ENCODE data around the gene ZBTB21. TPM values are rescaled to one million over a fixed set of nuclear protein-coding genes. Genes with fewer than 3 reads are reported as not detected.

The ZBTB21 gene
- total RNA-seq, 6 donors from 2014 or later = 12.4 to 28.3 (median 16.7) TPM

DNA sequence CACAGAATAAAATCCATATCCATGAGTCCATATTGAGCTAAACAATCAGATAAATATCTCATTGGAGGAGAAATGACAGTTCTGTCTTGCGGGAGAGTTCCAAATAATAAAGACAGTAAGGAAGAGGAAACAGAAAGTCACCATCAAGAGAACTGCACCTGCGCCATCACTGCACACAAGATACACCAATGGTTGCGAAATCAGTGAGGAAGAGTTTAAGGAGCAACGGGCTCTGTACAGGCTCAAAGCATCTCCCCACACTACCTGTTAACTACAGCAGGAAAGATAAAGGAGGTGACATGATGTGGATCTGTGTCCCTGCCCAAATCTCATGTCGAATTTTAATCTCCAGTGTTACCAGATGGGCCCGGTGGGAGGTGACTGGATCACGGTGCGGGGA lies 64.2 kb downstream of the ZBTB21 start:
- Histone ChIP-seq H3K4me3 (no peak overlapping the region), H3K9me3 (no peaks in the 10 kb centered on the region), H3K27me3 (no peaks in the 10 kb centered on the region), H3K27ac (no peak overlapping the region), H3K4me1 (peaks cover 5 to 14% (median 12%) of the 10 kb centered on the region in 4 donors), H3K36me3 (no peaks in the 10 kb centered on the region)
- 84 to 90% methylated on average over 8 of the region's 8 CpGs for WGBS, 2 donors
- DNase-seq (no peak), ATAC-seq (ENCODE audit: low FRiP score in 2 of 2) (no peak)
- TF ChIP-seq POLR2AphosphoS5 (IDR thresholded peaks at IDR 0.05) (no peak), POLR2A (IDR thresholded peaks at IDR 0.05) (no peak), EP300 (IDR thresholded peaks at IDR 0.05) (no peak)
- TF ChIP-seq, protein P1, sequence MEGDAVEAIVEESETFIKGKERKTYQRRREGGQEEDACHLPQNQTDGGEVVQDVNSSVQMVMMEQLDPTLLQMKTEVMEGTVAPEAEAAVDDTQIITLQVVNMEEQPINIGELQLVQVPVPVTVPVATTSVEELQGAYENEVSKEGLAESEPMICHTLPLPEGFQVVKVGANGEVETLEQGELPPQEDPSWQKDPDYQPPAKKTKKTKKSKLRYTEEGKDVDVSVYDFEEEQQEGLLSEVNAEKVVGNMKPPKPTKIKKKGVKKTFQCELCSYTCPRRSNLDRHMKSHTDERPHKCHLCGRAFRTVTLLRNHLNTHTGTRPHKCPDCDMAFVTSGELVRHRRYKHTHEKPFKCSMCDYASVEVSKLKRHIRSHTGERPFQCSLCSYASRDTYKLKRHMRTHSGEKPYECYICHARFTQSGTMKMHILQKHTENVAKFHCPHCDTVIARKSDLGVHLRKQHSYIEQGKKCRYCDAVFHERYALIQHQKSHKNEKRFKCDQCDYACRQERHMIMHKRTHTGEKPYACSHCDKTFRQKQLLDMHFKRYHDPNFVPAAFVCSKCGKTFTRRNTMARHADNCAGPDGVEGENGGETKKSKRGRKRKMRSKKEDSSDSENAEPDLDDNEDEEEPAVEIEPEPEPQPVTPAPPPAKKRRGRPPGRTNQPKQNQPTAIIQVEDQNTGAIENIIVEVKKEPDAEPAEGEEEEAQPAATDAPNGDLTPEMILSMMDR (IDR thresholded peaks at IDR 0.05) = no peak

DNA sequence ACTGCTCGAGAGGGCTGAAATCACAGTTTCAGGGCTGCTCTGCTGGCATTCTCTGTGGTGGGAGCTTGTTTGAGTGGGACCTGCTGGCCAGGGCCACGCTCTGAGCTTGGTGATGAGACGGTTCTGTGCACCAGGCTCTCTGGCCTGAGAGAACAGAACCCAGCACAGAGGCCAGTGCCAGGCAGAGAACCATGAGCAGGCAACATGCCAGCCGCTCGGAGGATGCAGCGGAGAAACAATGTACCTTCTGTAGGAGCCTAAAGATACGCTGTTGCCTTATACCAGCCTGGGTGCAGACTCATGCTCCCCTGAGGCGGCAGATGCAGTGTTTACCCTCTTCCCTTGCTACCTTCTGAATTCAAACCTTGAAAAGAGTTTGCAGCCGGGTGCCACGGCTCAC lies 66.3 kb downstream of the ZBTB21 start:
- peaks cover 0 to 10% (median 0%) of the 10 kb centered on the region in 4 donors for H3K36me3 ChIP-seq
- TF ChIP-seq, protein P1 (IDR thresholded peaks at IDR 0.05) = no peak
- TF ChIP-seq EP300 (IDR thresholded peaks at IDR 0.05) = no peak
- TF ChIP-seq POLR2AphosphoS5 (IDR thresholded peaks at IDR 0.05) = no peak
- TF ChIP-seq POLR2A (IDR thresholded peaks at IDR 0.05) = no peak
- H3K9me3 ChIP-seq = no peaks in the 10 kb centered on the region
- DNase-seq = no peak
- H3K4me1 ChIP-seq = peaks cover 1 to 13% (median 9%) of the 10 kb centered on the region in 4 donors
- no peak overlapping the region for H3K4me3 ChIP-seq
- no peak for ATAC-seq (ENCODE audit: low FRiP score in 2 of 2)
- 96 to 98% methylated on average over 10 of the region's 10 CpGs for WGBS, 2 donors
- no peaks in the 10 kb centered on the region for H3K27me3 ChIP-seq
- no peak overlapping the region for H3K27ac ChIP-seq

DNA sequence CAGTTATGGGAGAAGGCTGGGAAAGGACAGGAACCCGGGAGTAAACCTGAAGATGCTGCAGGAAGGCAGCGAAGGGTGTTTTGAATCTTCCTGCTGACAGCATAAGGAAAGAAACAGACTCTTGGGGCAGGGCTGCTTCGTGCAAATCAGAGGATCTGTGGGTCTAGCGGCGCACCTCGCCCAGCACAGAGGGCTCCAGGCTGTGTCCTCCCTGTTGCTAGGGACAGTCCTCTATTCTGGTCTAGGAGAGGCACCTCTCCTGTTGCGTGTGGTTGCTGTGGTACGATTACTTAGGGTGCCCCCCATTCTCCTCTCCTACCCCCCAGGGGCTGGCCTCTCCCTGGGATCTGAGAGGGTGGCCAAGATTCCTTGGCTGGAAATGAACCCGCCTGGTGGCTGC lies 67.7 kb downstream of the ZBTB21 start:
- ATAC-seq (ENCODE audit: low FRiP score in 2 of 2) (no peak), DNase-seq (no peak)
- TF ChIP-seq EP300 (IDR thresholded peaks at IDR 0.05) (no peak), POLR2A (IDR thresholded peaks at IDR 0.05) (no peak), POLR2AphosphoS5 (IDR thresholded peaks at IDR 0.05) (no peak)
- TF ChIP-seq, protein P1 (IDR thresholded peaks at IDR 0.05) = no peak
- Histone ChIP-seq H3K27ac (no peak overlapping the region), H3K27me3 (no peaks in the 10 kb centered on the region), H3K4me3 (no peak overlapping the region), H3K4me1 (peaks cover 0 to under 1% (median 0%) of the 10 kb centered on the region in 4 donors), H3K36me3 (peaks cover 0 to 12% (median 0%) of the 10 kb centered on the region in 4 donors), H3K9me3 (no peaks in the 10 kb centered on the region)
- WGBS, 2 donors = 85 to 87% methylated on average over 6 to 8 of the region's 9 CpGs

DNA sequence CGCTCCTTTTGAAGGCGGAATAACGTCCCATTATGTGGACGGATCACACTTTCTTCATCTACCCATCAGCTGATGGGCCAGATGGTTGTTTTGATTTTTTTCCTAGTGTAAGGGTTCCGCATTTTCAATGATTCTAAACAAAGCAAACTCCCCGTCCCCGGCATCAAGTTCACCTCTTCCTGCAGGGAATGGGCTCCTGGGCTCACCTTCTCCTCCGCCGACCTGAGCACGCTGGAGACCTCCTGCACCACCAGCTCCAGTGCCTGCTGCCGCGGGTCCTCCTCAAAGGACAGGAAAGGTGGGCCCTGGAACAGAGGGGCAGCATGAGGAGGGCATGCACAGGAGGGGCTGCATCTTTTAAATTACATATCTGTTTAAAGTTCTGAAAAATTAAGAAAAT lies 68.2 kb downstream of the ZBTB21 start:
- TF ChIP-seq POLR2A (IDR thresholded peaks at IDR 0.05) = no peak
- TF ChIP-seq, protein P1 (IDR thresholded peaks at IDR 0.05) = no peak

DNA sequence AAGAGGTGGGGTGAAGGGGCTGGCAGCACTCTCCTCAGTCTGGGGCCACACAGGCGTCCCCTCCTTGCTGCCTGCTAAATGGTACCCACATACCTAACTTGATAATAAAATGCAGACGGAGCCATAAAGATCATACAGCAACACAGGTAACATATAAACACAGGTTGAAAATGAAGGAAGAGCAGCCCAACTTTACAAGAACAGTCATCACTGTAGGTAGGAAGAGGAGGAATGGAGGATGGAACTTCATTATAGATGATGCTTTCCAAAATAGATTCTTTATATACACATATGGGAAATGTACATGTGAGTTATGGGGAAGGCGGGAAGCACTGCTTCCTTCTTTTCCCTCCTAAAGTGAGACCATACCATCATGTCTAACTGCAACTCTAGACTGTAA lies 69.7 kb downstream of the ZBTB21 start:
- Histone ChIP-seq H3K9me3 (no peaks in the 10 kb centered on the region), H3K36me3 (peaks cover 0 to 12% (median 0%) of the 10 kb centered on the region in 4 donors), H3K4me3 (no peak overlapping the region), H3K27me3 (no peaks in the 10 kb centered on the region), H3K27ac (no peak overlapping the region), H3K4me1 (no peaks in the 10 kb centered on the region)
- TF ChIP-seq, protein P1 (IDR thresholded peaks at IDR 0.05) = no peak
- TF ChIP-seq EP300 (IDR thresholded peaks at IDR 0.05) (no peak), POLR2AphosphoS5 (IDR thresholded peaks at IDR 0.05) (no peak)
- DNase-seq (no peak), ATAC-seq (ENCODE audit: low FRiP score in 2 of 2) (no peak)
- 96 to 97% methylated on average over 3 of the region's 3 CpGs for WGBS, 2 donors

More for the DNA sequence above, 68.2 kb downstream of the ZBTB21 start:
- peaks cover 0 to 12% (median 0%) of the 10 kb centered on the region in 4 donors for H3K36me3 ChIP-seq
- DNase-seq (no peak), ATAC-seq (ENCODE audit: low FRiP score in 2 of 2) (no peak)
- no peaks in the 10 kb centered on the region for H3K27me3 ChIP-seq
- H3K9me3 ChIP-seq = no peaks in the 10 kb centered on the region
- H3K4me3 ChIP-seq = no peak overlapping the region
- H3K4me1 ChIP-seq = no peaks in the 10 kb centered on the region
- WGBS, 2 donors = 90 to 93% methylated on average over 12 of the region's 12 CpGs
- H3K27ac ChIP-seq = no peak overlapping the region

All from upper lobe of left lung (tissue), 6 donors.